Measurements from ENCODE around the gene TNRC6C. TPM values are rescaled to one million over a fixed set of nuclear protein-coding genes. Genes with fewer than 3 reads are reported as not detected.
"Not testable (repeated sequence)": the region's sequence is repeated elsewhere in the genome, so short reads cannot be mapped to it uniquely, and the experiment has no call there.

Gene TNRC6C
- polyA plus RNA-seq, 4 donors: 0.89 to 5.1 (median 2.3) TPM

GRCh38 chr17:78135858-78136500 lies 177.5 kb downstream of the TNRC6C start:
- Histone ChIP-seq H3K9me3 (ENCODE audit: control insufficient read depth in 2 of 2, insufficient read depth in 1 of 2, low read depth in 1 of 2, low read length in 1 of 2) (no peaks in the 10 kb centered on the region), H3K4me3 (ENCODE audit: low read depth in 1 of 3, low read length in 3 of 3) (no peak overlapping the region), H3K36me3 (ENCODE audit: control insufficient read depth in 3 of 3, insufficient read depth in 2 of 3, low read depth in 1 of 3, low read length in 3 of 3) (no peaks in the 10 kb centered on the region), H3K27me3 (ENCODE audit: control insufficient read depth in 3 of 3, insufficient read depth in 3 of 3, low read length in 3 of 3) (peaks cover 0 to 4% (median 0%) of the 10 kb centered on the region in 3 donors), H3K27ac (ENCODE audit: low read depth in 1 of 3, low read length in 2 of 3) (no peak overlapping the region), H3K4me1 (ENCODE audit: control insufficient read depth in 3 of 3, insufficient read depth in 2 of 3, low read depth in 1 of 3, low read length in 2 of 3) (peaks cover 0 to 37% (median 3%) of the 10 kb centered on the region in 3 donors)
- 84 to 90% (median 88%) methylated on average over 9 of the region's 9 CpGs for WGBS, 3 donors
- DNase-seq (peak in 1 of 2 donors; percentile 51), FAIRE-seq (no peak)

GRCh38 chr17:78137392-78138203 lies 179.1 kb downstream of the TNRC6C start:
- whole genome bisulfite sequencing, 3 donors: 40 to 54% (median 49%) methylated on average over 25 to 26 of the region's 26 CpGs
- no peaks in the 10 kb centered on the region for H3K27me3 ChIP-seq (ENCODE audit: control insufficient read depth in 3 of 3, insufficient read depth in 3 of 3, low read length in 3 of 3)
- H3K27ac ChIP-seq (ENCODE audit: low read depth in 1 of 3, low read length in 2 of 3): peak overlapping the region in 1 of 3 donors; percentile 27
- H3K9me3 ChIP-seq (ENCODE audit: control insufficient read depth in 2 of 2, insufficient read depth in 1 of 2, low read depth in 1 of 2, low read length in 1 of 2): no peaks in the 10 kb centered on the region
- H3K36me3 ChIP-seq (ENCODE audit: control insufficient read depth in 3 of 3, insufficient read depth in 2 of 3, low read depth in 1 of 3, low read length in 3 of 3): peaks cover 0 to 2% (median 2%) of the 10 kb centered on the region in 3 donors
- DNase-seq: peak in 1 of 2 donors; percentile 45
- no peak for FAIRE-seq
- peaks cover 0 to 42% (median 3%) of the 10 kb centered on the region in 3 donors for H3K4me1 ChIP-seq (ENCODE audit: control insufficient read depth in 3 of 3, insufficient read depth in 2 of 3, low read depth in 1 of 3, low read length in 2 of 3)
- no peak overlapping the region for H3K4me3 ChIP-seq (ENCODE audit: low read depth in 1 of 3, low read length in 3 of 3)

- FAIRE-seq (no peak), DNase-seq (no peak)
- Histone ChIP-seq H3K36me3 (ENCODE audit: control insufficient read depth in 3 of 3, insufficient read depth in 2 of 3, low read depth in 1 of 3, low read length in 3 of 3) (peaks cover 0 to 2% (median 2%) of the 10 kb centered on the region in 3 donors), H3K27ac (ENCODE audit: low read depth in 1 of 3, low read length in 2 of 3) (no peak overlapping the region), H3K9me3 (ENCODE audit: control insufficient read depth in 2 of 2, insufficient read depth in 1 of 2, low read depth in 1 of 2, low read length in 1 of 2) (no peaks in the 10 kb centered on the region), H3K4me3 (ENCODE audit: low read depth in 1 of 3, low read length in 3 of 3) (no peak overlapping the region), H3K4me1 (ENCODE audit: control insufficient read depth in 3 of 3, insufficient read depth in 2 of 3, low read depth in 1 of 3, low read length in 2 of 3) (peaks cover 0 to 43% (median 3%) of the 10 kb centered on the region in 3 donors), H3K27me3 (ENCODE audit: control insufficient read depth in 3 of 3, insufficient read depth in 3 of 3, low read length in 3 of 3) (no peaks in the 10 kb centered on the region)
- 79 to 84% (median 81%) methylated on average over 17 of the region's 17 CpGs for WGBS, 3 donors
Measured at GRCh38 chr17:78138204-78139060, 179.9 kb downstream of the TNRC6C start.

GRCh38 chr17:78139861-78140168 lies 181.3 kb downstream of the TNRC6C start:
- WGBS, 3 donors: 63 to 80% (median 66%) methylated on average over 12 of the region's 12 CpGs
- FAIRE-seq; H3K4me3 ChIP-seq (ENCODE audit: low read depth in 1 of 3, low read length in 3 of 3); H3K9me3 ChIP-seq (ENCODE audit: control insufficient read depth in 2 of 2, insufficient read depth in 1 of 2, low read depth in 1 of 2, low read length in 1 of 2); H3K36me3 ChIP-seq (ENCODE audit: control insufficient read depth in 3 of 3, insufficient read depth in 2 of 3, low read depth in 1 of 3, low read length in 3 of 3); DNase-seq; H3K27me3 ChIP-seq (ENCODE audit: control insufficient read depth in 3 of 3, insufficient read depth in 3 of 3, low read length in 3 of 3): not testable (repeated sequence)
- H3K4me1 ChIP-seq (ENCODE audit: control insufficient read depth in 3 of 3, insufficient read depth in 2 of 3, low read depth in 1 of 3, low read length in 2 of 3): peaks cover 3 to 57% (median 4%) of the 10 kb centered on the region in 3 donors
- H3K27ac ChIP-seq (ENCODE audit: low read depth in 1 of 3, low read length in 2 of 3): peak overlapping the region in 2 of 3 donors; percentile 25 to 47

- 22 to 30% (median 23%) methylated on average over 34 to 58 of the region's 58 CpGs for WGBS, 3 donors
- H3K36me3 ChIP-seq (ENCODE audit: control insufficient read depth in 3 of 3, insufficient read depth in 2 of 3, low read depth in 1 of 3, low read length in 3 of 3): peaks cover 0 to 2% (median 2%) of the 10 kb centered on the region in 3 donors
- no peaks in the 10 kb centered on the region for H3K27me3 ChIP-seq (ENCODE audit: control insufficient read depth in 3 of 3, insufficient read depth in 3 of 3, low read length in 3 of 3)
- H3K27ac ChIP-seq (ENCODE audit: low read depth in 1 of 3, low read length in 2 of 3): peak overlapping the region in 2 of 3 donors; percentile 47 to 70
- peak overlapping the region in 1 of 3 donors; percentile 36 for H3K4me3 ChIP-seq (ENCODE audit: low read depth in 1 of 3, low read length in 3 of 3)
- peak; percentile 98 to 99 for DNase-seq
- H3K9me3 ChIP-seq (ENCODE audit: control insufficient read depth in 2 of 2, insufficient read depth in 1 of 2, low read depth in 1 of 2, low read length in 1 of 2): no peaks in the 10 kb centered on the region
- no peak for FAIRE-seq
- H3K4me1 ChIP-seq (ENCODE audit: control insufficient read depth in 3 of 3, insufficient read depth in 2 of 3, low read depth in 1 of 3, low read length in 2 of 3): peaks cover 3 to 63% (median 7%) of the 10 kb centered on the region in 3 donors
Measured at GRCh38 chr17:78140169-78141051, 181.9 kb downstream of the TNRC6C start.

GRCh38 chr17:78141437-78142118 lies 183.1 kb downstream of the TNRC6C start:
- no peak for DNase-seq

GRCh38 chr17:78142119-78142861 lies 183.8 kb downstream of the TNRC6C start:
- DNase-seq (peak; percentile 61 to 91), FAIRE-seq (no peak)
- H3K27ac ChIP-seq (ENCODE audit: low read depth in 1 of 3, low read length in 2 of 3): peak overlapping the region in 2 of 3 donors; percentile 38 to 44
- H3K4me3 ChIP-seq (ENCODE audit: low read depth in 1 of 3, low read length in 3 of 3): no peak overlapping the region
- H3K36me3 ChIP-seq (ENCODE audit: control insufficient read depth in 3 of 3, insufficient read depth in 2 of 3, low read depth in 1 of 3, low read length in 3 of 3): peaks cover 0 to 5% (median 2%) of the 10 kb centered on the region in 3 donors
- H3K27me3 ChIP-seq (ENCODE audit: control insufficient read depth in 3 of 3, insufficient read depth in 3 of 3, low read length in 3 of 3): no peaks in the 10 kb centered on the region
- 24 to 68% (median 49%) methylated on average over 16 of the region's 16 CpGs for WGBS, 3 donors
- H3K4me1 ChIP-seq (ENCODE audit: control insufficient read depth in 3 of 3, insufficient read depth in 2 of 3, low read depth in 1 of 3, low read length in 2 of 3): peaks cover 3 to 74% (median 7%) of the 10 kb centered on the region in 3 donors
- H3K9me3 ChIP-seq (ENCODE audit: control insufficient read depth in 2 of 2, insufficient read depth in 1 of 2, low read depth in 1 of 2, low read length in 1 of 2): no peaks in the 10 kb centered on the region

More at GRCh38 chr17:78141437-78142118, 183.1 kb downstream of the TNRC6C start:
- H3K4me3 ChIP-seq (ENCODE audit: low read depth in 1 of 3, low read length in 3 of 3): no peak overlapping the region
- no peaks in the 10 kb centered on the region for H3K9me3 ChIP-seq (ENCODE audit: control insufficient read depth in 2 of 2, insufficient read depth in 1 of 2, low read depth in 1 of 2, low read length in 1 of 2)
- H3K27ac ChIP-seq (ENCODE audit: low read depth in 1 of 3, low read length in 2 of 3): peak overlapping the region in 2 of 3 donors; percentile 38 to 44
- peaks cover 3 to 74% (median 7%) of the 10 kb centered on the region in 3 donors for H3K4me1 ChIP-seq (ENCODE audit: control insufficient read depth in 3 of 3, insufficient read depth in 2 of 3, low read depth in 1 of 3, low read length in 2 of 3)
- 54 to 72% (median 55%) methylated on average over 15 to 20 of the region's 20 CpGs for WGBS, 3 donors
- H3K36me3 ChIP-seq (ENCODE audit: control insufficient read depth in 3 of 3, insufficient read depth in 2 of 3, low read depth in 1 of 3, low read length in 3 of 3): peaks cover 0 to 5% (median 2%) of the 10 kb centered on the region in 3 donors
- no peak for FAIRE-seq
- H3K27me3 ChIP-seq (ENCODE audit: control insufficient read depth in 3 of 3, insufficient read depth in 3 of 3, low read length in 3 of 3): no peaks in the 10 kb centered on the region
